Muscle layer of duodenum (tissue), 2 donors: ENCODE measurements around the gene ATG16L1.

Experiments used
- H3K27ac ChIP-seq: one replicate; pipeline ENCODE4 v1.7.0; 2013; ENCODE audit warnings: mild to moderate bottlenecking, low read length
- H3K27me3 ChIP-seq: one replicate; pipeline ENCODE4 v1.7.0; 2013; ENCODE audit warnings: low read depth, mild to moderate bottlenecking, control low read depth, low read length
- H3K36me3 ChIP-seq, 2 donors: one replicate each; pipeline ENCODE4 v1.7.0; 2013; ENCODE audit warnings: low read length in 2 of 2, control low read depth in 1 of 2, mild to moderate bottlenecking in 1 of 2; ENCODE audit not compliant: insufficient read depth in 2 of 2, control insufficient read depth in 1 of 2
- H3K4me1 ChIP-seq, 2 donors: one replicate each; pipeline ENCODE4 v1.7.0; 2013; ENCODE audit warnings: low read length in 2 of 2, mild to moderate bottlenecking in 2 of 2, control low read depth in 1 of 2, moderate library complexity in 1 of 2; ENCODE audit not compliant: insufficient read depth in 2 of 2, control insufficient read depth in 1 of 2
- H3K4me3 ChIP-seq, 2 donors: one replicate each; pipeline ENCODE4 v1.7.0; 2013; ENCODE audit warnings: low read length in 2 of 2, low read depth in 1 of 2, mild to moderate bottlenecking in 1 of 2
- H3K9me3 ChIP-seq, 2 donors: one replicate each; pipeline ENCODE4 v1.7.0; 2013; ENCODE audit warnings: low read length in 2 of 2, control low read depth in 1 of 2, mild to moderate bottlenecking in 1 of 2; ENCODE audit not compliant: control insufficient read depth in 1 of 2
- donor health status: healthy.

The ATG16L1 gene

GRCh38 chr2:233245406-233245805 lies 6.1 kb upstream of the ATG16L1 start:
- H3K4me1 ChIP-seq: no peaks in the 10 kb centered on the region
- no peaks in the 10 kb centered on the region for H3K36me3 ChIP-seq
- H3K27me3 ChIP-seq: no peaks in the 10 kb centered on the region
- no peak overlapping the region for H3K27ac ChIP-seq
- H3K9me3 ChIP-seq: no peaks in the 10 kb centered on the region
- H3K4me3 ChIP-seq: no peak overlapping the region

DNA sequence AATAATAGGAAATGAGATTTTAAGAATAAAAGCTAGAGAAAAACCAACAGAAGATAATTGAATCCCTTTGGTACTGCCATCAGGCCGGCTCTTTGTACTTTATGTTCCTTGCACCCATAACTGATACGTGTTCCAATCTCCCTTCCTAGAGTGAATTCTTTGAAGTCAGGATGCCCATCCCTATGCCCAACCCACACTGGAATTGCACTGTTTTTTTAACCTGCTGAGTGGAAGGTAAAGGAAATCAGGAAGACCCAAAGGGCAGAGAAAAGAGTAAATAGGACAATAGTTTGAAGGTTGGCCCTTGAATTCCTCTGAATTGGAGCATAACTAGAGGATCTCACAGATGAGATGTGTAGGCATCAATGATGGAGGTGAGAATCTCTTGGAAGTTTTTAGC lies 4.4 kb upstream of the ATG16L1 start:
- Histone ChIP-seq H3K27ac (no peak overlapping the region), H3K4me3 (no peak overlapping the region), H3K4me1 (peaks cover 0 to under 1% of the 10 kb centered on the region in 2 donors), H3K27me3 (no peaks in the 10 kb centered on the region), H3K9me3 (no peaks in the 10 kb centered on the region), H3K36me3 (no peaks in the 10 kb centered on the region)

GRCh38 chr2:233247744-233248143 lies 3.7 kb upstream of the ATG16L1 start:
- H3K27me3 ChIP-seq: no peaks in the 10 kb centered on the region
- H3K36me3 ChIP-seq: no peaks in the 10 kb centered on the region
- H3K4me1 ChIP-seq: peaks cover 3 to 6% of the 10 kb centered on the region in 2 donors
- H3K27ac ChIP-seq: no peak overlapping the region
- H3K9me3 ChIP-seq: no peaks in the 10 kb centered on the region
- no peak overlapping the region for H3K4me3 ChIP-seq

DNA sequence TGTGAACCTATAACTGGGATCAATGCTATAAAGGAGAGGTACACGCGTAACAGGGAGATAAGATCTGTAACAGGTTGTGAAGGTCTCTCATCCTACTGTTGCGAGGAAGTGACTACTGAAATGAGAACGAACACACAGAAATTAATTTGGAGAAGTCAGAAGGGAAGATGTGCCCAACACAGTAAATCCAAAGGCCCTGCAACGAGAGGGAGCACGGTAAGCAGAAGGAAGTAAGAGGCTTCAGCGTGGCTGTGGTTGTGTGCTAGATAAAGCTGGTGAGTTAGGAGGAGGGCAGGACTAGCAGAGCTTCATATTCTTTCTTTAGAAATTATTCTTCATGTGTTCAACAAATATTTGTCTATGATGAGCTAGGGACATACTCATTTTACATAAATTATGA lies 2.5 kb upstream of the ATG16L1 start:
- H3K9me3 ChIP-seq: no peaks in the 10 kb centered on the region
- H3K4me1 ChIP-seq: peaks cover 12 to 18% of the 10 kb centered on the region in 2 donors
- H3K4me3 ChIP-seq: no peak overlapping the region
- H3K36me3 ChIP-seq: no peaks in the 10 kb centered on the region
- no peaks in the 10 kb centered on the region for H3K27me3 ChIP-seq
- no peak overlapping the region for H3K27ac ChIP-seq

DNA sequence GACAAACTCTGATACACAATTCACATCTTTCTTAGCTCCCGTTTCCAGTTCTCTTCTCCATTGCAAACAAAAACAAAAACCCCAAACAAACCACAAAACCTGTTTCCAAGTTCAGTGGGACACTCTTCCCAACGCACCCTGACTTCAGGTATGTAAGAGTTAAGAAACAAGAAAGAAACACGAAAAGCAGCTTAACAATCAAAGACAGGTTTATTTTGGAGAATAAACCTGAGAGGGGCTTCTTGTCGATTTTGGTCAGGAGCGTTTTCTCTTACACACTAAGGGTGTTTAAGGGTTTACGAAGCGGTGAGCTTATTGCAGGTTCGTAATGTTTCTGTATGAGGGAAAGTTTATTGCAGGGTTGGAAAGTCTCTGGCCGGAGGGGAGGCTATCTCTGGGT lies 905 bp upstream of the ATG16L1 start:
- Histone ChIP-seq H3K4me3 (no peak overlapping the region), H3K27ac (no peak overlapping the region), H3K4me1 (peaks cover 17 to 24% of the 10 kb centered on the region in 2 donors), H3K9me3 (no peaks in the 10 kb centered on the region), H3K36me3 (no peaks in the 10 kb centered on the region), H3K27me3 (no peaks in the 10 kb centered on the region)

DNA sequence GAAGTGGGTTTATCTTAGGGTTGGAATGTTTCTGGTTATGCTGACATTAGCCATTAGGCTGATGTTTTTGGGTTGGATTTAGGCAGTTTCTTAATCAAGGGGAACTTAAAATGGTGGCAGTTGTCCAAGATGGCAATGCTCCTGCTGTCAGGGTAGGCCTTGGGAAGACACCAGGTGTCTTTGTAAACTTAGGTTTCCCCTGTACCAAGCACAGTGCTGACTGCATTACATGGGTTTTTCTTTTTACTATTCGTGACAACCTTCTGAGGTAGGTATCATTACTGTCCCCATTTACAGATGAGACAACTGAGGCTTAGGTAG lies 528 bp upstream of the ATG16L1 start:
- Histone ChIP-seq H3K27me3 (no peaks in the 10 kb centered on the region), H3K9me3 (no peaks in the 10 kb centered on the region), H3K27ac (peak overlapping the region; percentile 84), H3K4me1 (peaks cover 17 to 24% of the 10 kb centered on the region in 2 donors), H3K36me3 (peaks cover 0 to under 1% of the 10 kb centered on the region in 2 donors), H3K4me3 (peak overlapping the region; percentile 49 to 93)

GRCh38 chr2:233252227-233252626 lies 754 bp downstream of the ATG16L1 start:
- peaks cover 17 to 24% of the 10 kb centered on the region in 2 donors for H3K4me1 ChIP-seq
- peak overlapping the region; percentile 81 for H3K27ac ChIP-seq
- H3K9me3 ChIP-seq: no peaks in the 10 kb centered on the region
- peak overlapping the region; percentile 93 to 97 for H3K4me3 ChIP-seq
- H3K27me3 ChIP-seq: no peaks in the 10 kb centered on the region
- H3K36me3 ChIP-seq: peaks cover 5 to 7% of the 10 kb centered on the region in 2 donors

DNA sequence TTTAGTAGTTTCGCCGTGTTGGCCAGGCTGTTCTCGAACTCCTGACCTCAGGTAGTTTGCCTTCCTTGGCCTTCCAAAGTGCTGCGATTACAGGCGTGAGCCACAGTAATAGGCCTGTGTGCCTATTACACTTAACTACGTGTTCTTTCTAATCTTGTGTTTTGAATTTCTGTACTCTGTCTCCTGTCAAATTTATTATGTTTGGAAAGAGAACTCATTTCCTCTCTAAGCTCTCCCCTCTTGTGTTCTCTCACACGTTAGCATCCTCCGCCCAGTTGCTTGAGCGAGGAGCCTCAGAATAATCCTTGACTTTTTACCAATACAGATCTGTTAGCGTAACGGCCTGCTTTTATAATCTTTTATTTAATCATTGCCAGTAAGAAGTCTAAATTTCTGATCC lies 3.7 kb downstream of the ATG16L1 start:
- Histone ChIP-seq H3K9me3 (no peaks in the 10 kb centered on the region), H3K27ac (no peak overlapping the region), H3K4me3 (no peak overlapping the region), H3K27me3 (no peaks in the 10 kb centered on the region), H3K4me1 (peaks cover 17 to 24% of the 10 kb centered on the region in 2 donors), H3K36me3 (peaks cover 23 to 28% of the 10 kb centered on the region in 2 donors)

GRCh38 chr2:233256048-233256447 lies 4.6 kb downstream of the ATG16L1 start:
- Histone ChIP-seq H3K27ac (no peak overlapping the region), H3K36me3 (peaks cover 27 to 37% of the 10 kb centered on the region in 2 donors), H3K4me1 (peaks cover 17 to 24% of the 10 kb centered on the region in 2 donors)

GRCh38 chr2:233258211-233258610 lies 6.7 kb downstream of the ATG16L1 start:
- Histone ChIP-seq H3K4me3 (no peak overlapping the region), H3K27me3 (no peaks in the 10 kb centered on the region), H3K36me3 (peaks cover 46 to 58% of the 10 kb centered on the region in 2 donors), H3K4me1 (peaks cover 11 to 13% of the 10 kb centered on the region in 2 donors), H3K9me3 (no peaks in the 10 kb centered on the region), H3K27ac (no peak overlapping the region)

More at GRCh38 chr2:233256048-233256447, 4.6 kb downstream of the ATG16L1 start:
- Histone ChIP-seq H3K9me3 (no peaks in the 10 kb centered on the region), H3K4me3 (no peak overlapping the region), H3K27me3 (no peaks in the 10 kb centered on the region)

DNA sequence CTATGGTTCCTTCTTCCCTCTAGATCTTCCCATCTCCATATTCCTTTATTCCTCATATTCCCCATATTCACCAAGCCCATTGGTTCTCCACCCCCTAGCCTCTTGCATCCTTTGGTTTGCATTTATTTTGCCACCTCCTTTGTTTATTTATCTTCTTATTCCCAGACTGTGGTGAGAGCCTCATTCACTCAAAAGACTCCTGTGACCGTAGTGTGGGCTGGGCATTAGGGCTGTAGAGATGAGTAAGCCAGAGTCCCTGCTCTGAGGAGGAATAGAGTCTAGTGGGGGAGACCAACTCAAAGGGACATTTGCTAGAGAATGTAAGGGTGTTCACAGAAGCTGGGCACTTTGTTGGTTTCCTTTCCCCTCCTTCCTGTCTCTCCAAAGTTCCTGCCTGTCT lies 8.3 kb downstream of the ATG16L1 start:
- no peaks in the 10 kb centered on the region for H3K27me3 ChIP-seq
- H3K27ac ChIP-seq: no peak overlapping the region
- H3K9me3 ChIP-seq: no peaks in the 10 kb centered on the region
- peaks cover 61 to 73% of the 10 kb centered on the region in 2 donors for H3K36me3 ChIP-seq
- no peak overlapping the region for H3K4me3 ChIP-seq
- no peaks in the 10 kb centered on the region for H3K4me1 ChIP-seq

DNA sequence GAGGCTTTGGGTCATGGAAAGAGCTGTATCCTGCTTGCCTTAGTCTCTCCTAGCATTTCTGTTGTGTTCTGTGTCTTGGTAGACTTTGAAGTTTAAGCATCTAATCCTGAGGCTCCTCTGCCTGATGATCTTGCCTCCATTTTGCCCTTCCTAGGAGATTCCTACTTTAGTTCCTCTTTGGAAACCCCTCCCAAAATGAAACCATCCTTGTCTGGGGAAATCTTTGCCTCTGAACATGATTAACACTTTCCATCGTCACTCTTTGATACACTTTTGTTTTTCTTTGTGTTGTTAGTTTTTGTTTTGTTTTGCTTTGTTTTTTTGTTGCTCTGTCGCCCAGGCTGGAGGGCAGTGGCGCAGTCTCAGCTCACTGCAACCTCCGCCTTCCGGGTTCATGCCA lies 9.2 kb downstream of the ATG16L1 start:
- no peaks in the 10 kb centered on the region for H3K9me3 ChIP-seq
- peaks cover 68 to 83% of the 10 kb centered on the region in 2 donors for H3K36me3 ChIP-seq
- no peaks in the 10 kb centered on the region for H3K27me3 ChIP-seq
- H3K4me3 ChIP-seq: no peak overlapping the region
- no peaks in the 10 kb centered on the region for H3K4me1 ChIP-seq
- no peak overlapping the region for H3K27ac ChIP-seq
